ENCODE data around the gene AHI1. TPM values are rescaled to one million over a fixed set of nuclear protein-coding genes. Genes with fewer than 3 reads are reported as not detected.
A peak's percentile ranks its signal among the peaks of the same experiment; 100 is the strongest.

Gene AHI1
- total RNA-seq (14.1 and 22.8 TPM in 2 replicates), polyA plus RNA-seq (11.7 and 14.2 TPM in 2 replicates), polyA minus RNA-seq (ENCODE audit: low replicate concordance) (0.47 and 2.6 TPM in 2 replicates)
- polyA plus RNA-seq (2012) = 7.4 and 9.3 TPM in 2 replicates

DNA sequence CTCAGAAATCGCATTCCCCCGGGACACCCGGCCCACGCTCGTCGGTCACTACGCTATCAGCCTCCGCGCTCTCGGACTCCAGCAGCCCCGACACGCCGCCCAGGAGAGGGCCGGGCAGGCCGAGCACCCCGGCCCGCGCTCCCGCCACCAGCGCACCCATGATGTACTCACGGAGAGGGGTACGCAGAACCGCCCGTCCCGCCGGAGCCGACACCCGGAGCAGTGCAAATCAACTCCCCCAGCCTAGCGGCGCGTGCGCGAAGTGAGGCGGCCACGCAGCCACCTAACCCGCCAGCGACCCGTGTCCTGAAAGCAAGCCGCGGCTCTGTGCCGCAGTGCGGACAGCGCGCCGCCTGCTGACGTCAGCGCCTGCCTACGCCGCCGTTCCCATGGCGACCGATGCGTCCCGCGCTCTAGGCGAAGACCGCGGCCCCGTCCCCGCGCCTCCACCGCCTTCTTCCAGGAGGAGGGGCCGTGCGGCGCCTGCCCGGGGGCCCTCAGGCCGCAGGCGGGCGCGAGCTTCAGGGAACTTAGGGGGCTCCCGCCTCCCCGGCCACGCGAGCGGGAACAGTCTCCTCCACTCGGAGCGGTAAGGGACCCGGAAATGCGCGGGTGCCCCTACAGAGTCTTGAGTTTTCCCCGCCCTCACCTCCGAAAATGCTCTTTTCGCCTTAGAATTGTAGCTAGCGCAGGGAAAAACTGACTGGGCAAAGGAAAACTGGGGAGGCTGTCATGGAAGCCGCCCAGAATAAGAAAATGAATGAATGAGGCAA is at the start of gene AHI1:
Gene AHI1, minus strand, starts transcription at position 329 of the 773 bp plus-strand sequence. CDS start 5,503 bp downstream, outside the sequence.
- Histone ChIP-seq H3K9me3 (ENCODE audit: control insufficient read depth, insufficient read depth, low read depth, low read length) (no peaks in the 10 kb centered on the region), H3K79me2 (ENCODE audit: control insufficient read depth, insufficient read depth, low read length) (peaks cover 20% of the 10 kb centered on the region), H3K9ac (ENCODE audit: insufficient read depth, low read length) (peak within 1 kb of the TSS; percentile 99), H4K20me1 (ENCODE audit: control insufficient read depth, extremely low read depth, insufficient read depth, low read length) (no peaks in the 10 kb centered on the region), H3K27ac (ENCODE audit: insufficient read depth, low read length) (peak within 1 kb of the TSS; percentile 100), H3K27me3 (ENCODE audit: control insufficient read depth, insufficient read depth, low read length) (no peaks in the 10 kb centered on the region), H2AFZ (ENCODE audit: low read length) (peak within 1 kb of the TSS; percentile 79), H3K36me3 (ENCODE audit: control insufficient read depth, insufficient read depth, low read length) (peaks cover 2% of the 10 kb centered on the region), H3K4me3 (replicated peaks in 1 of 4; ENCODE audit: control extremely low read depth in 1 of 4, insufficient read depth in 1 of 4, low read depth in 3 of 4, low read length in 4 of 4) (peak within 1 kb of the TSS; percentile 79 to 98 (median 94)), H3K4me1 (ENCODE audit: control insufficient read depth, extremely low read depth, insufficient read depth, low read length) (peaks cover 5% of the 10 kb centered on the region), H3K4me2 (ENCODE audit: extremely low read depth, insufficient read depth, low read length) (peak within 1 kb of the TSS; percentile 79)
- peak; percentile 94 to 95 for DNase-seq (ENCODE audit: low read depth in 2 of 2)
- TF ChIP-seq, protein P1, sequence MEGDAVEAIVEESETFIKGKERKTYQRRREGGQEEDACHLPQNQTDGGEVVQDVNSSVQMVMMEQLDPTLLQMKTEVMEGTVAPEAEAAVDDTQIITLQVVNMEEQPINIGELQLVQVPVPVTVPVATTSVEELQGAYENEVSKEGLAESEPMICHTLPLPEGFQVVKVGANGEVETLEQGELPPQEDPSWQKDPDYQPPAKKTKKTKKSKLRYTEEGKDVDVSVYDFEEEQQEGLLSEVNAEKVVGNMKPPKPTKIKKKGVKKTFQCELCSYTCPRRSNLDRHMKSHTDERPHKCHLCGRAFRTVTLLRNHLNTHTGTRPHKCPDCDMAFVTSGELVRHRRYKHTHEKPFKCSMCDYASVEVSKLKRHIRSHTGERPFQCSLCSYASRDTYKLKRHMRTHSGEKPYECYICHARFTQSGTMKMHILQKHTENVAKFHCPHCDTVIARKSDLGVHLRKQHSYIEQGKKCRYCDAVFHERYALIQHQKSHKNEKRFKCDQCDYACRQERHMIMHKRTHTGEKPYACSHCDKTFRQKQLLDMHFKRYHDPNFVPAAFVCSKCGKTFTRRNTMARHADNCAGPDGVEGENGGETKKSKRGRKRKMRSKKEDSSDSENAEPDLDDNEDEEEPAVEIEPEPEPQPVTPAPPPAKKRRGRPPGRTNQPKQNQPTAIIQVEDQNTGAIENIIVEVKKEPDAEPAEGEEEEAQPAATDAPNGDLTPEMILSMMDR (conservative IDR thresholded peaks at IDR 0.05 in 1 of 2, IDR thresholded peaks at IDR 0.05 in 1 of 2; ENCODE audit: low read depth in 1 of 2, low read length in 2 of 2) = no peak
- no peak for TF ChIP-seq EZH2 (IDR thresholded peaks at IDR 0.05; ENCODE audit: low read length, missing control alignments)

DNA sequence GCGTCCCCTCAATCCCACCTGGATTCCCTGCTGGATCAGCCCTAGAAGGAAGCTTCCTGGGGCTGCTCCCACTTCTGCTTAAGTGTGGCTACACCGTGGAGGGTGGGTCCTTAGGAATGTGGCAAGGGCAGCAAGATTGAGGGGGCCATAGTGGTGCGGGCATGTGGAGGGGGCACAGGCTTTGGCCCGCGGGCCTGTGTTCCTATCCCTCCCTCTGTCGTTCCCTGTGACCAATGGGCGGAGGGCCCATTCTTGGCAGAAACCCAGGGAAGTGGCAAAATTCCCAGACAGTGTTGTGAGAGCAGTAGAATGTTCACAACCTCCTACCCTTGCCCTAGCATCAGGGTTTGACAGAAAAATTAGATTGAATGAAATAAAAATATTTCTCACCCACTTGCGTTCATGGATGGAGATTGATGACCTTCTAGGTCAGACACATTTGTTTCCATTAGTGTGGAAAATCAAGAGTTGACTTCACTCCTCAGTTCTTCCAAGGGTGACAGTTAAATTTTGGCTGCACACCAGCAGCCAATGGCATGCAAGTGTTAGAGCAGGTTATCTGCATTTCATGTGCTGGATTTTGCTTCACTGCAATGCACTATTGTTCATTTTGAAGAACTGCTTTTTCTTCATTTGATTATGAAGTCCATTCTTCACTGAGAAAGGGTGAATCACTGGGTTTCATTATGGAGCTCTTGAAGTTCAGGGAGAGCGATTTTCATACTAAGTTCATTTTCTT is 49.3 kb upstream of the AHI1 start:
- no peak overlapping the region for H3K4me3 ChIP-seq (replicated peaks in 1 of 4; ENCODE audit: control extremely low read depth in 1 of 4, insufficient read depth in 1 of 4, low read depth in 3 of 4, low read length in 4 of 4)
- H3K79me2 ChIP-seq (ENCODE audit: control insufficient read depth, insufficient read depth, low read length) = no peaks in the 10 kb centered on the region
- no peaks in the 10 kb centered on the region for H3K4me1 ChIP-seq (ENCODE audit: control insufficient read depth, extremely low read depth, insufficient read depth, low read length)
- H2AFZ ChIP-seq (ENCODE audit: low read length) = no peak overlapping the region
- peak in 1 of 2 donors; percentile 84 for DNase-seq (ENCODE audit: low read depth in 2 of 2)
- H3K9me3 ChIP-seq (ENCODE audit: control insufficient read depth, insufficient read depth, low read depth, low read length) = no peaks in the 10 kb centered on the region
- no peaks in the 10 kb centered on the region for H3K36me3 ChIP-seq (ENCODE audit: control insufficient read depth, insufficient read depth, low read length)
- no peak overlapping the region for H3K27ac ChIP-seq (ENCODE audit: insufficient read depth, low read length)
- no peaks in the 10 kb centered on the region for H3K27me3 ChIP-seq (ENCODE audit: control insufficient read depth, insufficient read depth, low read length)
- H3K4me2 ChIP-seq (ENCODE audit: extremely low read depth, insufficient read depth, low read length) = no peak overlapping the region
- H4K20me1 ChIP-seq (ENCODE audit: control insufficient read depth, extremely low read depth, insufficient read depth, low read length) = no peaks in the 10 kb centered on the region
- no peak overlapping the region for H3K9ac ChIP-seq (ENCODE audit: insufficient read depth, low read length)
- TF ChIP-seq, protein P1 (conservative IDR thresholded peaks at IDR 0.05 in 1 of 2, IDR thresholded peaks at IDR 0.05 in 1 of 2; ENCODE audit: low read depth in 1 of 2, low read length in 2 of 2) = no peak
- TF ChIP-seq EZH2 (IDR thresholded peaks at IDR 0.05; ENCODE audit: low read length, missing control alignments) = no peak

DNA sequence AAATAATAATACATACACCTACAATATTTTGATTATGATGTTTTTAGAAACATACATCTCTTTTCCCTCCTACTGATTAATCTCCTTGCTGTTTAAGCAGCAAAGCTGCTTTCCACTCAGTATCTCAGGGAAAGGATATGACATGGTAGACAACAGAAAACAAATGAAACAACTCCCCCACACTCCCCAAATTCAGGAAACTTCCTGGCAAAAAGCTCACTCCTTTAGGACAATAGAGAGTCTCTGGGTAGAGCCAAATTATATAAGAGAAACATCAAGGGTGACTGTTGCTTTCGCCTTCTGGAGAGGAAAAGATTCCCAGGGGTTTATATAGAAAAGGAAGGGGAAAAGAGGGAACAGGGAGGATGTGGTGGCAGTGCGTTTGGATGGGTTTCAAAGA is 48.7 kb upstream of the AHI1 start:
- Histone ChIP-seq H3K9me3 (ENCODE audit: control insufficient read depth, insufficient read depth, low read depth, low read length) (no peaks in the 10 kb centered on the region), H3K4me3 (replicated peaks in 1 of 4; ENCODE audit: control extremely low read depth in 1 of 4, insufficient read depth in 1 of 4, low read depth in 3 of 4, low read length in 4 of 4) (no peak overlapping the region), H4K20me1 (ENCODE audit: control insufficient read depth, extremely low read depth, insufficient read depth, low read length) (no peaks in the 10 kb centered on the region), H3K9ac (ENCODE audit: insufficient read depth, low read length) (no peak overlapping the region), H3K4me1 (ENCODE audit: control insufficient read depth, extremely low read depth, insufficient read depth, low read length) (no peaks in the 10 kb centered on the region), H3K27ac (ENCODE audit: insufficient read depth, low read length) (no peak overlapping the region), H2AFZ (ENCODE audit: low read length) (no peak overlapping the region), H3K36me3 (ENCODE audit: control insufficient read depth, insufficient read depth, low read length) (no peaks in the 10 kb centered on the region), H3K4me2 (ENCODE audit: extremely low read depth, insufficient read depth, low read length) (no peak overlapping the region), H3K27me3 (ENCODE audit: control insufficient read depth, insufficient read depth, low read length) (no peaks in the 10 kb centered on the region), H3K79me2 (ENCODE audit: control insufficient read depth, insufficient read depth, low read length) (no peaks in the 10 kb centered on the region)
- TF ChIP-seq, protein P1 (conservative IDR thresholded peaks at IDR 0.05 in 1 of 2, IDR thresholded peaks at IDR 0.05 in 1 of 2; ENCODE audit: low read depth in 1 of 2, low read length in 2 of 2) = no peak
- TF ChIP-seq EZH2 (IDR thresholded peaks at IDR 0.05; ENCODE audit: low read length, missing control alignments) = no peak
- no peak for DNase-seq (ENCODE audit: low read depth in 2 of 2)
